Uterus (tissue), 2 donors: ENCODE results near the gene SDC3.

Source experiments
- POLR2A ChIP-seq, 2 donors: fragments of 450-650 bp; IDR thresholded peaks; one replicate each; pipeline ENCODE4 v1.6.1; 2016; ENCODE audit warnings: antibody characterized with exemption in 2 of 2, mild to moderate bottlenecking in 1 of 2, moderate library complexity in 1 of 2
- TF ChIP-seq, protein P1 (sequence below), 4 experiments: fragments of 200-600 bp in 2 of 4; fragments of 450-650 bp in 2 of 4; sonication (generic) in 2 of 4; IDR thresholded peaks; one replicate each; pipeline ENCODE4 v1.5.1; 2016 to 2019; ENCODE audit warnings: antibody characterized with exemption in 4 of 4, mild to moderate bottlenecking in 2 of 4, moderate library complexity in 1 of 4

GRCh38 chr1:30955448-30956015 lies 47.0 kb upstream of the SDC3 start:
- TF ChIP-seq, protein P1, sequence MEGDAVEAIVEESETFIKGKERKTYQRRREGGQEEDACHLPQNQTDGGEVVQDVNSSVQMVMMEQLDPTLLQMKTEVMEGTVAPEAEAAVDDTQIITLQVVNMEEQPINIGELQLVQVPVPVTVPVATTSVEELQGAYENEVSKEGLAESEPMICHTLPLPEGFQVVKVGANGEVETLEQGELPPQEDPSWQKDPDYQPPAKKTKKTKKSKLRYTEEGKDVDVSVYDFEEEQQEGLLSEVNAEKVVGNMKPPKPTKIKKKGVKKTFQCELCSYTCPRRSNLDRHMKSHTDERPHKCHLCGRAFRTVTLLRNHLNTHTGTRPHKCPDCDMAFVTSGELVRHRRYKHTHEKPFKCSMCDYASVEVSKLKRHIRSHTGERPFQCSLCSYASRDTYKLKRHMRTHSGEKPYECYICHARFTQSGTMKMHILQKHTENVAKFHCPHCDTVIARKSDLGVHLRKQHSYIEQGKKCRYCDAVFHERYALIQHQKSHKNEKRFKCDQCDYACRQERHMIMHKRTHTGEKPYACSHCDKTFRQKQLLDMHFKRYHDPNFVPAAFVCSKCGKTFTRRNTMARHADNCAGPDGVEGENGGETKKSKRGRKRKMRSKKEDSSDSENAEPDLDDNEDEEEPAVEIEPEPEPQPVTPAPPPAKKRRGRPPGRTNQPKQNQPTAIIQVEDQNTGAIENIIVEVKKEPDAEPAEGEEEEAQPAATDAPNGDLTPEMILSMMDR (IDR thresholded peaks at IDR 0.05) = no peak
- TF ChIP-seq POLR2A (IDR thresholded peaks at IDR 0.05) = no peak
